ENCODE measurements around the gene USB1. TPM values are rescaled to one million over a fixed set of nuclear protein-coding genes. Genes with fewer than 3 reads are reported as not detected.

The USB1 gene
- total RNA-seq, 2 donors from 2014 or later, result 22.6 to 74.1 TPM

- Histone ChIP-seq H3K27me3 (replicated peaks; ENCODE audit: insufficient read depth) (no peaks in the 10 kb centered on the region), H3K27ac (no peak overlapping the region), H3K4me1 (replicated peaks) (peaks cover 9% of the 10 kb centered on the region), H3K36me3 (peaks cover 8 to 19% of the 10 kb centered on the region in 2 donors), H3K4me3 (no peak overlapping the region), H3K9me3 (no peaks in the 10 kb centered on the region)
- TF ChIP-seq POLR2AphosphoS5 (IDR thresholded peaks at IDR 0.05) (no peak), POLR2A (IDR thresholded peaks at IDR 0.05) (no peak), CTCF (IDR thresholded peaks at IDR 0.05) (no peak)
- DNase-seq (ENCODE audit: low spot score), result no peak
- intact Hi-C loops (cut with DNase I), result no loop called here
- WGBS, result 96% methylated on average over 62 of the region's 62 CpGs
Measured at GRCh38 chr16:57996406-57997175, 4.6 kb upstream of the USB1 start.

- 95% methylated on average over 35 of the region's 35 CpGs for WGBS
- no peak overlapping the region for H3K27ac ChIP-seq
- intact Hi-C loops (cut with DNase I), result no loop called here
Measured at GRCh38 chr16:57997176-57997527, 4.1 kb upstream of the USB1 start.

GRCh38 chr16:57997528-57998265, 3.5 kb upstream of the USB1 start:
- TF ChIP-seq CTCF (IDR thresholded peaks at IDR 0.05) (no peak), POLR2A (IDR thresholded peaks at IDR 0.05) (no peak), POLR2AphosphoS5 (IDR thresholded peaks at IDR 0.05) (no peak)
- no peak overlapping the region for H3K4me3 ChIP-seq
- no peaks in the 10 kb centered on the region for H3K9me3 ChIP-seq
- H3K27me3 ChIP-seq (replicated peaks; ENCODE audit: insufficient read depth), result no peaks in the 10 kb centered on the region
- H3K36me3 ChIP-seq, result peaks cover 8 to 19% of the 10 kb centered on the region in 2 donors
- WGBS, result 94% methylated on average over 36 of the region's 36 CpGs
- DNase-seq (ENCODE audit: low spot score), result no peak
- H3K4me1 ChIP-seq (replicated peaks), result peaks cover 13% of the 10 kb centered on the region
- H3K27ac ChIP-seq, result no peak overlapping the region
- intact Hi-C loops (cut with DNase I), result no loop called here

More at GRCh38 chr16:57997176-57997527, 4.1 kb upstream of the USB1 start:
- no peaks in the 10 kb centered on the region for H3K9me3 ChIP-seq
- no peaks in the 10 kb centered on the region for H3K27me3 ChIP-seq (replicated peaks; ENCODE audit: insufficient read depth)
- H3K4me1 ChIP-seq (replicated peaks), result peaks cover 13% of the 10 kb centered on the region
- DNase-seq (ENCODE audit: low spot score), result no peak
- H3K36me3 ChIP-seq, result peaks cover 8 to 19% of the 10 kb centered on the region in 2 donors
- TF ChIP-seq POLR2AphosphoS5 (IDR thresholded peaks at IDR 0.05) (no peak), POLR2A (IDR thresholded peaks at IDR 0.05) (no peak), CTCF (IDR thresholded peaks at IDR 0.05) (no peak)
- no peak overlapping the region for H3K4me3 ChIP-seq

GRCh38 chr16:57998486-57998885, 2.7 kb upstream of the USB1 start:
- H3K36me3 ChIP-seq, result peaks cover 8 to 19% of the 10 kb centered on the region in 2 donors
- intact Hi-C loops (cut with DNase I), result no loop called here
- no peak overlapping the region for H3K4me3 ChIP-seq
- WGBS, result 66% methylated on average over 8 of the region's 8 CpGs
- H3K9me3 ChIP-seq, result no peaks in the 10 kb centered on the region
- no peak for DNase-seq (ENCODE audit: low spot score)
- no peak overlapping the region for H3K27ac ChIP-seq
- no peak for TF ChIP-seq POLR2AphosphoS5 (IDR thresholded peaks at IDR 0.05)
- TF ChIP-seq POLR2A (IDR thresholded peaks at IDR 0.05), result no peak
- no peak for TF ChIP-seq CTCF (IDR thresholded peaks at IDR 0.05)
- peaks cover 10% of the 10 kb centered on the region for H3K4me1 ChIP-seq (replicated peaks)
- no peaks in the 10 kb centered on the region for H3K27me3 ChIP-seq (replicated peaks; ENCODE audit: insufficient read depth)

All from prostate gland (tissue), 2 donors.